ENCODE results near the gene SLC11A2.
"Not testable (repeated sequence)": the region's sequence is repeated elsewhere in the genome, so short reads cannot be mapped to it uniquely, and the experiment has no call there.

Gene SLC11A2

GRCh38 chr12:50936821-50937530 is 89.2 kb downstream of the SLC11A2 start:
- DNase-seq, result no peak

DNA sequence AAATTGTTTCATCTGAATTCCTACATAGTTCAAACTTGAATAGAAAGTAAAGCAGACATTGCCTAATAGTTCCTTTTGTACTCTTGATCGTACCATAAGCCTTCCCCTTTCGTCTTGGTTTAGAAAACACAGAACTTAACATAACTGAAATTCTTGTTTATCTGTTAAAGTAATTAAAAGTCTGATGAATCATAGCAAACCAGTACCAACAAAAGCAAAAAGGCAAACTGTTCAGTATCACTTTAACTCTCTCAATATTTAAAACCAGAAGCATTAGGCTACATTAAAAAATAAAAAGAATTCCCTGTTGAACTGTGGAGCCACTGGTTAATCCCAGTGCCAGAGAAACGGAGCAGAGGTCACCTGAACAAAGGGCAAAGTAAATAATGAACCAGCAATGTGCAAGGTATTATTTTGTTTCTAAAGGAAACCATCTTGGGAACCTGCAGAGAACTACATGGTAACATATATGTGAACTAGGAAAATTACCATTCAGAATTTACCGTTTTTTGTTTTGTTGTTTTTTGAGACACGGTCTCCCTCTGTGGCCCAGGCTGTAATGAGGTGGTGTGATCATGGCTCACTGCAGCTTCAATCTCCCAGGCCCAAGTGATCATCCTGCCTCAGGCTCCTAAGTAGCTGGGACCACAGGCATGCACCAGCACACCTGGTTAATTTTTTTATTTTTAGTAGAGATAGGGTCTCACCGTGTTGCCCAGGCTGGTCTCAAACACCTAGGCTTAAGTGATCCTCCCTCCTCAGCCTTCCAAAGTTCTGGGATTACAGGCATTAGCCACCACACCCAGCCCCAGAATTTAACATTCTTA is 91.0 kb downstream of the SLC11A2 start:
- DNase-seq, result no peak

DNA sequence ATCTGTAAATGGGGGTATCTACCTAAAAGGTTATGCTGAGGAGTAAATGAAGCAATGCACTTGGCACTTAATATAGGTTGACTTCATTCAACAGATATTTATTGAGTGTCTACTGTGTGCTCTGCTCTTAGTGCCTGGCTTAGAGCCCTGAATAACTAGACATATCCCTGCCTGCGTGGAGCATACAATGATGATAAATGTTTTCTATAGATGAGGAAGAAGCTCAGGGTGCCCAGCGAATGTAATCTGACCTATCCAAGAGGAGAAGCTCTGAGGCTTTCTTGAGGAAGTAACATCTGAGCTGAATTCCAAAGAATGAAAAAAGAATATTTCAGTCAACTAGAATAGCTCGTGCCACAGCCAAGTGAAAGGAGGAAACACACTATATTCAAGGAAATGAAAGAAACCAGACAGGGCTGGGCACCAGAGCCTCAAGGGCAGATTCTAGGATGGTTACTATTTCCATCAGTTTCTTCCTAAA is 91.8 kb downstream of the SLC11A2 start:
- no peak for DNase-seq

DNA sequence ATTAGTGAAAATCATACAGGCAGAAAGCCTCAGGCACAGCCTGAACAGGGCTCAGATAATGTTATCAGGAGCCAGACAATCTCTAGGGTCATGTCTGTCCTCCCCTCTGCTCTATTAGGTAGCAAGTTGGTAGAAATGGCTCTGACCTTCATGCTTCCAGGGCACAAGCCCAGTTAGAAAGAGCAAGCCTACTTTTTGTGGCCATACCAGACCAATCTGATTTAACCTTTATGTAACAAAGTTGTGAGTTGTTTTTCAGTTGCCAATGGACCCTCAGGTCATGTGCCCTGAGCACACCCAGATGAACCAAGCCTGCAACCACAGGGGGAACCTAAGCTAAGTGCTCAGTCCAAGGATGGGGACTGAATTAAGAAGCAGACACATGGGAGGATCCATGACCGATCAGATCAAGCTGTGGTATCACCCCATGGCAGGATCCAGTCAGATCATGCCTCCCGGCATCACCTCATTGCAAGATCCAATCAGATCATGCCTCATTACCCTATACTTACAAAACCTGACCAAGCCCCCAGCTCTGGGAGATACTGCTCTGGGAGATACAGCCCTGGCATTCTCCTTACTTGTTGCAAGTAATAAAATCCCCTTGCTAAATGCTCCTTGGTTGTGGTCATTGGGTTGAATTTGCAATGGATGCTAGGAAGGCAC is 92.6 kb downstream of the SLC11A2 start:
- no peak for DNase-seq

- no peak for DNase-seq
Observed at GRCh38 chr12:50932787-50933280, 93.3 kb downstream of the SLC11A2 start.

- DNase-seq, result not testable (repeated sequence)
Observed at GRCh38 chr12:50930477-50930876, 95.7 kb downstream of the SLC11A2 start.

- DNase-seq, result no peak
Observed at GRCh38 chr12:50929831-50930230, 96.4 kb downstream of the SLC11A2 start.

All from activated gamma-delta T cell (primary cell).